SU-DHL-6 (cell line): ENCODE data around the gene MAPKAPK5.

Experiments used
- H2AFZ ChIP-seq: fragments of 200-600 bp; sonication (generic); 2 replicates; pipeline ENCODE4 v1.6.1; 2014; ENCODE audit warnings: low read depth, mild to moderate bottlenecking, moderate library complexity, mixed read lengths, antibody characterized with exemption, low read length; ENCODE audit not compliant: severe bottlenecking
- H3F3A ChIP-seq: fragments of 200-600 bp; shearing (Covaris generic); 2 replicates; pipeline ENCODE4 v1.6.0; 2016; ENCODE audit warnings: antibody characterized with exemption, mild to moderate bottlenecking; ENCODE audit not compliant: insufficient read depth
- H3K27ac ChIP-seq: fragments of 200-600 bp; sonication (generic); 2 replicates; pipeline ENCODE4 v1.5.1; 2016; ENCODE audit warnings: low read depth, mild to moderate bottlenecking, low read length, moderate library complexity, mixed read lengths
- H3K27me3 ChIP-seq: fragments of 200-600 bp; sonication (generic), shearing (Covaris generic); 2 replicates; pipeline ENCODE4 v1.6.0; 2014; ENCODE audit warnings: mild to moderate bottlenecking, low read length
- H3K36me3 ChIP-seq: fragments of 200-600 bp; sonication (generic); 2 replicates; pipeline ENCODE4 v1.6.1; 2014; ENCODE audit warnings: mild to moderate bottlenecking, low read length, mixed read lengths
- H3K4me2 ChIP-seq: fragments of 300-600, 200-600 bp; shearing (Covaris generic), sonication (generic); 2 replicates; pipeline ENCODE4 v1.6.0; 2014; ENCODE audit warnings: low read length, low read depth, mild to moderate bottlenecking; ENCODE audit not compliant: poor library complexity, severe bottlenecking
- H3K4me3 ChIP-seq: fragments of 200-600 bp; sonication (generic); 2 replicates; pipeline ENCODE4 v1.5.1; 2014; ENCODE audit warnings: antibody characterized with exemption, low read length, mild to moderate bottlenecking, mixed read lengths; ENCODE audit not compliant: insufficient read depth, poor library complexity, severe bottlenecking
- H3K79me2 ChIP-seq: fragments of 200-600 bp; sonication (generic); 2 replicates; pipeline ENCODE4 v1.6.1; 2014; ENCODE audit warnings: mild to moderate bottlenecking, low read length, moderate library complexity; ENCODE audit not compliant: insufficient read depth
- H3K9ac ChIP-seq: fragments of 200-600 bp; sonication (generic); 2 replicates; pipeline ENCODE4 v1.7.0; 2014; ENCODE audit warnings: mild to moderate bottlenecking, low read length
- H3K9me2 ChIP-seq: fragments of 200-600 bp; sonication (generic); replicated peaks from 2 replicates; pipeline ENCODE4 v1.6.1; 2014; ENCODE audit warnings: low read length; ENCODE audit not compliant: insufficient read depth
- H3K9me3 ChIP-seq: fragments of 200-600 bp; sonication (generic); 2 replicates; pipeline ENCODE4 v1.6.1; 2014; ENCODE audit warnings: low read length, mixed read lengths; ENCODE audit not compliant: insufficient read depth
- H4K20me1 ChIP-seq: fragments of 200-600 bp; sonication (generic); 2 replicates; pipeline ENCODE4 v1.6.1; 2014; ENCODE audit warnings: low read depth, mild to moderate bottlenecking, antibody characterized with exemption, low read length, moderate library complexity, mixed read lengths
- CTCF ChIP-seq: fragments of 200-600 bp; sonication (generic); IDR thresholded peaks from one replicate; pipeline ENCODE4 v1.5.1; 2017; ENCODE audit warnings: antibody characterized with exemption, mild to moderate bottlenecking, low read length, moderate library complexity; ENCODE audit not compliant: insufficient read depth, poor library complexity, severe bottlenecking
- EZH2phosphoT487 ChIP-seq: fragments of 200-600 bp; sonication (generic), shearing (Covaris generic); conservative IDR thresholded peaks from 2 replicates; pipeline ENCODE4 v1.6.1; 2018; ENCODE audit warnings: mild to moderate bottlenecking, antibody characterized with exemption, low read length, moderate library complexity, mixed read lengths

The MAPKAPK5 gene

GRCh38 chr12:111867531-111867930 is 25.5 kb downstream of the MAPKAPK5 start:
- H3F3A ChIP-seq = peaks cover 6% of the 10 kb centered on the region; the same call in 1 of the 2 replicates
- H3K36me3 ChIP-seq = peaks cover 31% of the 10 kb centered on the region
- H3K27me3 ChIP-seq = no peaks in the 10 kb centered on the region
- no peaks in the 10 kb centered on the region for H3K9me2 ChIP-seq
- no peaks in the 10 kb centered on the region for H3K9me3 ChIP-seq
- no peak overlapping the region for H3K4me3 ChIP-seq
- no peak overlapping the region for H3K4me2 ChIP-seq
- peaks cover 28% of the 10 kb centered on the region for H3K79me2 ChIP-seq
- 0 out of 2 replicates have a peak, but pooled peaks cover 3% of the 10 kb centered on the region for H4K20me1 ChIP-seq
- TF ChIP-seq CTCF (no peak), EZH2phosphoT487 (no peak)
- no peak overlapping the region for H3K9ac ChIP-seq
- H3K27ac ChIP-seq = no peak overlapping the region
- H2AFZ ChIP-seq = no peak overlapping the region

DNA sequence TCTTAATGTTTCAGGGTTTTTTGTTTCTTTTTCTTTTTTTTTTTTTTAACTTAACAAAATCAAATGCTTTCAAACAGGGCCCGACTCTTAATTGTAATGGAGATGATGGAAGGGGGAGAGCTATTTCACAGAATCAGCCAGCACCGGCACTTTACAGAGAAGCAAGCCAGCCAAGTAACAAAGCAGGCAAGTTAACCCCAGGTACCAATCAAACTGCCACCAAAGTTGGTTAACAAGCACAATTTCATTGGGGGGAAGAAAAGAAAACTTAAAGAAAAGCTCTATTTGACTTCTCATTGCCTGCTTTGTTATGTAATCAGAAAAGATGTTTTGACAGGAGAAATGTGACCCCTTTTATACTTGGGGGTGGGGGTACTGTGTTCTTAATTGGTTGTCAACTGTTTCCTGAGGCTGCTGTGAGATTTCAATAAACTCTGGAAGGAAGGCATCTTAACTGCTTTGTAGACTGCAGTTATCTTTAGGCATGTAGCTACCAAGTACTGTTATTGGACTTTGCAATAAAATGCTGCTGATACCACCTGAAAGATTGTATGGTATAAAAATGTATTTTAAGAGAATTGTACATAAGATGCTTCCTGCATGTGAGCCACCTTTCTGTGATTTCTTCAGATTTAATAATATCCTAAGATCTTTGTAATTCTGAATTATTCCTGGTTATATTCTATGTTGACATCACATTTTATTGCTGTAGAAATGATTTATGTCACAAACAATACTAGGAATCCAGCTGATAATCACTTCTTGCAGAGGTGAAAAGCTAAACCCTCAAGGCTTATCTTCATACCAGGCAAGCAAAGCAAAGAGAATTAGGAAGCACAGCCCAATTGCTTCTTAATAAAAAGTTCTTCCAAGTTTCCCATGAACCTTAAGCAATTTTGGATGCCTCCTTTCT is 26.9 kb downstream of the MAPKAPK5 start:
- Histone ChIP-seq H3K27ac (no peak overlapping the region), H2AFZ (no peak overlapping the region), H3K4me2 (no peak overlapping the region), H3K36me3 (peaks cover 35% of the 10 kb centered on the region), H3K79me2 (peaks cover 14% of the 10 kb centered on the region), H3K4me3 (no peak overlapping the region), H4K20me1 (no peaks in the 10 kb centered on the region), H3K9ac (no peak overlapping the region), H3K9me3 (no peaks in the 10 kb centered on the region), H3K27me3 (no peaks in the 10 kb centered on the region), H3F3A (peaks cover 6% of the 10 kb centered on the region; the same call in 1 of the 2 replicates), H3K9me2 (no peaks in the 10 kb centered on the region)
- TF ChIP-seq EZH2phosphoT487 = no peak

DNA sequence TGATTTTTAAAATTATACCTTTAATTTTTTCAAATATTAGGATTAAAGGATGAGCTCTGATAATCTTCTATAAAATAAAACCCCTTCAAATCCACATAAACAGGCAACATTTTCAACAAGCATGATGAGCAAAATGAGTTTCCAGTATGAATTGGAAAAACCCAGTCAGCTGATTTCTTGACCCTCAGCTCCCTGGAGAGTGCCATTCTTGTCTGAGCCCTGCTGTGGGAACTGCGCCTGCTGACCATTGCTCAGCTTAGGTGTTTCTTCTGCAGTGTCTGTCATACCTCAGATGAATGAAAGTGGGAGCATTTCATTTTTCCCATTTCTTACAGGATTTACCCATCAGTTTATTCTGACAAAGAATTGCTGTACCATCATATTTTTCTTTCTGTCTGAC is 27.6 kb downstream of the MAPKAPK5 start:
- Histone ChIP-seq H3K79me2 (peaks cover 7% of the 10 kb centered on the region; the same call in 1 of the 2 replicates), H3K9ac (no peak overlapping the region), H3K27ac (no peak overlapping the region), H3K9me2 (no peaks in the 10 kb centered on the region), H3K36me3 (peaks cover 36% of the 10 kb centered on the region), H4K20me1 (no peaks in the 10 kb centered on the region), H3F3A (peaks cover 6% of the 10 kb centered on the region; the same call in 1 of the 2 replicates), H3K4me2 (no peak overlapping the region), H2AFZ (no peak overlapping the region), H3K9me3 (no peaks in the 10 kb centered on the region), H3K4me3 (no peak overlapping the region), H3K27me3 (no peaks in the 10 kb centered on the region)
- TF ChIP-seq CTCF = no peak

DNA sequence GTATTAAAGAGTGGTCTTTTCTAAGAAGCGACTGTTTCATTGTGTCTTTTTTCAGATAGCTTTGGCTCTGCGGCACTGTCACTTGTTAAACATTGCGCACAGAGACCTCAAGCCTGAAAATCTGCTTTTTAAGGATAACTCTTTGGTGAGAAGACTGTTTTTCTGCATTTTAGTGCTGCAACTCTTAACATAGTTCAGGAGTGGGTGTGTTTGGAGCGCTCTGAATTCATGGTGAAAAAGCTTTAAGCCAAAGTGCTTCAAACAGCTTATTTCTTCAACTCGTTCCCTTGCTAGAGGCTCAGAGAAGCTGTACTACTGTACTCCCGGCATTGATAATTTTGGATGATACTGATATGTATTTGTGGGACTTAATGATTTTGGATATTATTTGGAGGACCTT is 28.2 kb downstream of the MAPKAPK5 start:
- Histone ChIP-seq H3K9me2 (no peaks in the 10 kb centered on the region), H3K27ac (no peak overlapping the region), H3K9ac (no peak overlapping the region), H3F3A (peaks cover 6% of the 10 kb centered on the region; the same call in 1 of the 2 replicates), H3K79me2 (0 out of 2 replicates have a peak, but pooled peaks cover 2% of the 10 kb centered on the region), H3K9me3 (no peaks in the 10 kb centered on the region), H3K4me2 (no peak overlapping the region), H3K4me3 (no peak overlapping the region), H3K27me3 (no peaks in the 10 kb centered on the region), H2AFZ (no peak overlapping the region), H3K36me3 (peaks cover 36% of the 10 kb centered on the region), H4K20me1 (no peaks in the 10 kb centered on the region)
- no peak for TF ChIP-seq CTCF
- TF ChIP-seq EZH2phosphoT487 = no peak
